HG03558 (cell line): ENCODE measurements around the gene SNAPC5.
"Not testable (repeated sequence)": the region's sequence is repeated elsewhere in the genome, so short reads cannot be mapped to it uniquely, and the experiment has no call there.

Source experiments
- ATAC-seq: cut with Tn5 transposase; IDR thresholded peaks from one replicate; pipeline ENCODE4 v1.9.1; 2021; ENCODE audit warnings: moderate number of reproducible peaks; ENCODE audit not compliant: unreplicated experiment; ENCODE audit errors: extremely low read depth

The SNAPC5 gene

GRCh38 chr15:66461294-66461693 is 36.3 kb downstream of the SNAPC5 start:
- ATAC-seq, result not testable (repeated sequence)

DNA sequence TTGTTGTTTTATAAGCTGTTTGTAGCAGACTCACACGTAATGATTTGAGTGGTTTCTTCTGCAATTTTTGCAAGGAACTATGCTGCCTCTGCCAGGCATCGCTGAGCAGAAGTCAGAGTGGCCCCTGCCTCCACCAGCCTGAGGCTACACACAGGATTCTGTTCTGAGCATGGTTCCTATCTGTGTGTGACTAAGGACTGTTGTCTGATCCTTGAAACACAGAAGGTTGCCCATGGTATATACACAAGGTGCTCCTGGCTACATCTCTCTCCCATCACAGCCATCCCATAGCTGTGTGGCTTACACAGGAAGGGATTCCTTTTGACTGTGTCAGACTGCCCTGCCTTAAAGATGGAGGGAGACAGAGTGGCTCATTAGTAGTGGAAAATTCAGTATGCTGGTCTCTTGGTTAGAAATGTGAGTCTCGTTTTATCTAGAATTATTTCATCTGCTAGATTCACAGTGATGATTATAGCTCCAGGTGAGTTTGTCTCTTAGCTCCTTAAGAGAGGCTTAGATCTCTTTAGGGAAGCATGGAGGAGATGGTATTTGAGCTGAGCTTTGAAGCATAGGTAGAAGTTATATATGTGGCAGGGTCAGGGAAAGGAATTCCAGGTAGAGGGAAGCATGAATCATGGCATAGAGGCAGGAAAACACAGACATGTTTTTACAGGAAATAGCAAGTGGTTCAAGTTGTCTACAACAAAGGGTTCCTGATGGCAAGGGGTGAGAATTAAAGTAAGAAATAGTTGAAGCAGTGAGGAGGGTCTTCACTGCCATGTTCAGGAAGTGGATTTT is 37.5 kb downstream of the SNAPC5 start:
- ATAC-seq, result no peak

DNA sequence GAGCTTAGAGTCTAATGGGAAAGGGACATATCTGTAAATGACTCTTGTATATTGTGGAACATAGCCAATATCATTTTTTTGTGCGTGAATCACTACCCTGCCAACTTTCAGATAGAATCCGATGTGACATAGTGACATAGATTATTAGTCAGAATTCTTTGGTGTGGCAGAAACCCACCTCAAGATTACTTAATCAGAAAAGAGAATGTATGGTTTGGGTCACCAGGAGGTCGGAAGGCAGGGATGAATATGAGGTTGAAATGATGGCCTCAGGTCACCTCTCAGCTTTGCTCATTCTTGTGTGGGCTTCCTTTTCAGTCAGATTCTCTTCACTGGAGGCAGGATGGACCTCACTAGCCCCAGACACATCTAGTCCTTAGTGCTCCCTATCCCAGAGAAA is 41.4 kb downstream of the SNAPC5 start:
- no peak for ATAC-seq

GRCh38 chr15:66454143-66454542 is 43.4 kb downstream of the SNAPC5 start:
- ATAC-seq, result no peak

- ATAC-seq, result no peak
Observed at GRCh38 chr15:66452971-66453580, 44.5 kb downstream of the SNAPC5 start.

GRCh38 chr15:66452420-66452819 is 45.1 kb downstream of the SNAPC5 start:
- ATAC-seq, result no peak
